Measurements from ENCODE around the gene ATXN1. TPM values are rescaled to one million over a fixed set of nuclear protein-coding genes. Genes with fewer than 3 reads are reported as not detected.

ATXN1 gene
- 16.5 and 22.9 TPM in 2 replicates for total RNA-seq

GRCh38 chr6:16760516-16761470, at the start of gene ATXN1:
Gene ATXN1 (minus strand): TSS chr6:16761460.

Measured in aortic smooth muscle cell (primary cell).